HepG2 (cell line): ENCODE results near the gene GRM1. TPM values are rescaled to one million over a fixed set of nuclear protein-coding genes. Genes with fewer than 3 reads are reported as not detected.

Source experiments
- ATAC-seq: fragments of 200-7000 bp; cut with Tn5 transposase; 3 replicates; pipeline ENCODE4 v1.9.1; 2020; ENCODE audit warnings: mild to moderate bottlenecking, moderate library complexity
- BruUV-seq: library from RNA; stranded (reverse); fragments of 400-500 nt; replicated peaks from 2 replicates; lab custom pipeline; 2021; lab: Mats Ljungman, UMichigan
- CTCF ChIA-PET: fragments of 300-600 bp; formaldehyde crosslinking; extraction: SDS; loops from one replicate; lab custom pipeline; 2021; ENCODE audit warnings: low total read pairs, inconsistent platforms, low intra/inter-chr PET ratio; lab: Yijun Ruan, JAX
- POLR2A ChIA-PET: fragments of 350-600 bp; sonication (Branson Sonifier 250); formaldehyde crosslinking; loops from one replicate; lab custom pipeline; 2020; ENCODE audit warnings: antibody characterized with exemption, inconsistent platforms; lab: Yijun Ruan, JAX
- DNase-seq: peaks from one replicate; pipeline ENCODE4 v3.0.0-alpha.2; 2015; ENCODE audit warnings: low spot score
- FAIRE-seq: peaks from 3 replicates; lab custom pipeline; 2011; peaks lifted over from hg19 to GRCh38; lab: Jason Lieb, UNC
- H2AFZ ChIP-seq: one replicate; pipeline ENCODE4 v1.6.1; 2011; ENCODE audit warnings: low read length, inconsistent platforms
- H3K27ac ChIP-seq: fragments of 300-600 bp; 3 replicates; pipeline ENCODE4 v1.8.0; 2011; ENCODE audit warnings: mixed run types, mild to moderate bottlenecking, mixed read lengths, low read length, inconsistent platforms; ENCODE audit not compliant: insufficient read depth; ENCODE audit errors: extremely low read length
- H3K27me3 ChIP-seq, 2 experiments: fragments of 200-600 bp in 1 of 2; 2 replicates in 1 of 2; 3 replicates in 1 of 2; pipeline versions ENCODE4 v1.6.0 to v1.8.0; 2011; ENCODE audit warnings: low read length in 2 of 2, mild to moderate bottlenecking in 2 of 2, moderate library complexity in 2 of 2, inconsistent platforms in 1 of 2; ENCODE audit not compliant: insufficient read depth in 2 of 2, control insufficient read depth in 1 of 2
- H3K36me3 ChIP-seq, 2 experiments: fragments of 200-600 bp in 1 of 2; replicated peaks in 1 of 2; 2 replicates in 1 of 2; 3 replicates in 1 of 2; pipeline versions ENCODE4 v1.5.1 to v1.8.0; 2011; ENCODE audit warnings: low read length in 2 of 2, inconsistent platforms in 1 of 2; ENCODE audit not compliant: insufficient read depth in 2 of 2, control insufficient read depth in 1 of 2
- H3K4me1 ChIP-seq: 2 replicates; pipeline ENCODE4 v1.5.1; 2012; ENCODE audit warnings: low read length, inconsistent platforms; ENCODE audit not compliant: insufficient read depth
- H3K4me2 ChIP-seq: 2 replicates; pipeline ENCODE4 v1.6.0; 2011; ENCODE audit warnings: low read depth, low read length, inconsistent platforms
- H3K4me3 ChIP-seq, 3 experiments: fragments of 200-600 bp in 1 of 3; sonication (generic), shearing (Covaris generic) in 1 of 3; replicated peaks in 1 of 3; 2 replicates each; pipeline ENCODE4 v1.5.1; 2011 to 2016; ENCODE audit warnings: low read length in 3 of 3, inconsistent platforms in 2 of 3, low read depth in 2 of 3, mild to moderate bottlenecking in 2 of 3, control low read depth in 1 of 3, mixed read lengths in 1 of 3; ENCODE audit not compliant: insufficient read depth in 1 of 3
- H3K79me2 ChIP-seq: one replicate; pipeline ENCODE4 v1.6.1; 2011; ENCODE audit warnings: low read length, inconsistent platforms; ENCODE audit not compliant: insufficient read depth
- H3K9ac ChIP-seq: 2 replicates; pipeline ENCODE4 v1.6.0; 2011; ENCODE audit warnings: mild to moderate bottlenecking, low read depth, low read length, inconsistent platforms; ENCODE audit not compliant: insufficient read depth
- H3K9me3 ChIP-seq: 2 replicates; pipeline ENCODE4 v1.5.1; 2012; ENCODE audit warnings: mild to moderate bottlenecking, low read length
- H4K20me1 ChIP-seq: 2 replicates; pipeline ENCODE4 v1.6.0; 2011; ENCODE audit warnings: inconsistent platforms, mild to moderate bottlenecking, low read length, moderate library complexity; ENCODE audit not compliant: insufficient read depth
- ATAD3A ChIP-seq: sonication (generic); formaldehyde crosslinking; IDR thresholded peaks from 2 replicates; pipeline ENCODE4 v1.4.0; 2020; ENCODE audit warnings: missing genetic modification reagents
- BHLHE40 ChIP-seq: IDR thresholded peaks from 2 replicates; pipeline ENCODE4 v1.6.1; 2011; ENCODE audit warnings: low read length, improper control_type of control experiment
- CENPX ChIP-seq: sonication (generic); formaldehyde crosslinking; IDR thresholded peaks from 2 replicates; pipeline ENCODE4 v1.9.0; 2021; ENCODE audit warnings: mild to moderate bottlenecking, missing genetic modification reagents, moderate library complexity
- EHMT2 ChIP-seq: fragments of 200-600 bp; sonication (generic); IDR thresholded peaks from 2 replicates; pipeline ENCODE4 v1.7.0; 2017; ENCODE audit warnings: antibody characterized with exemption, low read depth, low read length, borderline replicate concordance
- KAT8 ChIP-seq: IDR thresholded peaks from 2 replicates; pipeline ENCODE4 v1.6.1; 2016; ENCODE audit warnings: missing genetic modification reagents, missing compliant biosample characterization
- NFIC ChIP-seq: IDR thresholded peaks from 2 replicates; pipeline ENCODE4 v1.6.1; 2012; ENCODE audit warnings: mild to moderate bottlenecking, low read length, inconsistent platforms
- NFYB ChIP-seq: sonication (generic); formaldehyde crosslinking; IDR thresholded peaks from 2 replicates; pipeline ENCODE4 v1.4.0; 2020; ENCODE audit warnings: missing genetic modification reagents
- NFYC ChIP-seq: IDR thresholded peaks from 2 replicates; pipeline ENCODE4 v1.6.1; 2016; ENCODE audit warnings: missing genetic modification reagents, missing compliant biosample characterization
- NR2F2 ChIP-seq: IDR thresholded peaks from 2 replicates; pipeline ENCODE4 v1.6.1; 2012; ENCODE audit warnings: low read depth, inconsistent platforms, borderline replicate concordance
- RAD51 ChIP-seq: fragments of 450-650 bp; IDR thresholded peaks from 2 replicates; pipeline ENCODE4 v1.6.1; 2016; ENCODE audit warnings: borderline replicate concordance
- ZBED4 ChIP-seq: sonication (generic); formaldehyde crosslinking; IDR thresholded peaks from 2 replicates; pipeline ENCODE4 v1.4.0; 2020; ENCODE audit warnings: missing genetic modification reagents, borderline replicate concordance
- ZBTB14 ChIP-seq: sonication (generic); formaldehyde crosslinking; IDR thresholded peaks from 2 replicates; pipeline ENCODE4 v1.4.0; 2020; ENCODE audit warnings: missing genetic modification reagents
- ZFP36L1 ChIP-seq: sonication (generic); formaldehyde crosslinking; IDR thresholded peaks from 2 replicates; pipeline ENCODE4 v1.8.0; 2022; ENCODE audit warnings: mild to moderate bottlenecking, missing genetic modification reagents, moderate library complexity
- ZFX ChIP-seq: sonication (generic); formaldehyde crosslinking; IDR thresholded peaks from 2 replicates; pipeline ENCODE4 v1.4.0; 2020; ENCODE audit warnings: mild to moderate bottlenecking, low read depth, missing genetic modification reagents, moderate library complexity
- ZNF17 ChIP-seq: sonication (generic); formaldehyde crosslinking; IDR thresholded peaks from 2 replicates; pipeline ENCODE4 v1.5.0; 2020; ENCODE audit warnings: mild to moderate bottlenecking, missing genetic modification reagents
- ZNF713 ChIP-seq: sonication (generic); formaldehyde crosslinking; IDR thresholded peaks from 2 replicates; pipeline ENCODE4 v1.4.0; 2020; ENCODE audit warnings: mild to moderate bottlenecking, missing genetic modification reagents
- WGBS: methylation state at CpG from one replicate; pipeline ENCODE4 v1.1.6; 2017; ENCODE audit warnings: low lambda C conversion rate; 5-methylcytosine and 5-hydroxymethylcytosine counted together
- in situ Hi-C: cut with HindIII; loops from 2 replicates; pipeline ENCODE4 v1.10.0; 2017; ENCODE audit warnings: low pct_unique_long_range_greater_than_20kb; ENCODE audit not compliant: extremely low pct_ligation_motif_present
- intact Hi-C: fragments of 100-400 bp; cut with micrococcal nuclease; formaldehyde crosslinking; loops from one replicate; pipeline ENCODE4 v1.10.0; 2022; ENCODE audit not compliant: unreplicated experiment
- polyA plus RNA-seq, 8 experiments: library from polyadenylated mRNA; depleted of rRNA in 3 of 8; stranded (reverse) in 7 of 8; unstranded in 1 of 8; fragments of >200 nt; fragmentation: Illumina TruSeq in 4 of 8; extraction: Trizol in 4 of 8; gene quantifications; 2 replicates each; pipeline versions ENCODE4 v1.2.1 to v1.2.3, GENCODE V29; 2011 to 2016; ENCODE audit warnings: low read depth in 4 of 8, missing spikeins in 1 of 8, mixed read lengths in 1 of 8; ENCODE audit not compliant: insufficient read depth in 1 of 8
- total RNA-seq, 5 experiments: library from RNA; depleted of rRNA; stranded (reverse); fragments of >200 nt; fragmentation: Illumina TruSeq; extraction: Trizol; gene quantifications; 2 replicates each; pipeline ENCODE4 v1.2.3, GENCODE V29; 2016; ENCODE audit warnings: low read depth in 1 of 5
- TF ChIP-seq, protein P1 (sequence below): IDR thresholded peaks from 2 replicates; pipeline ENCODE4 v1.6.1; 2018; ENCODE audit warnings: missing genetic modification reagents

GRM1 gene
- total and polyA plus RNA-seq, 2 of the 13 experiments (the other 11 are each of a cell fraction or from before 2014, with no cell fraction given): 0.09 TPM; not detected in 1

- Histone ChIP-seq H2AFZ (no peak overlapping the region), H4K20me1 (no peaks in the 10 kb centered on the region), H3K79me2 (no peaks in the 10 kb centered on the region), H3K27me3 (no peaks in the 10 kb centered on the region), H3K9ac (no peak overlapping the region), H3K4me1 (no peaks in the 10 kb centered on the region), H3K36me3 (no peaks in the 10 kb centered on the region), H3K27ac (no peak overlapping the region), H3K9me3 (no peaks in the 10 kb centered on the region), H3K4me2 (no peak overlapping the region), H3K4me3 (no peak overlapping the region)
- intact Hi-C loops: no loop called here
- in situ Hi-C loops: no loop called here
- CTCF ChIA-PET: no interaction called here
- POLR2A ChIA-PET: no interaction called here
- WGBS: 3% methylated on average over 2 of the region's 2 CpGs
- BruUV-seq: no TSS peak
- DNase-seq: no peak
- TF ChIP-seq ZNF17 (CRISPR knock-in tag) (no peak), ZFP36L1 (CRISPR knock-in tag) (no peak), EHMT2 (no peak), NR2F2 (no peak), KAT8 (CRISPR knock-in tag) (no peak), ATAD3A (CRISPR knock-in tag) (no peak), NFYC (CRISPR knock-in tag) (no peak), NFYB (CRISPR knock-in tag) (no peak), ZFX (CRISPR knock-in tag) (no peak), ZBED4 (CRISPR knock-in tag) (no peak), BHLHE40 (no peak), ZBTB14 (CRISPR knock-in tag) (no peak), RAD51 (no peak), NFIC (no peak), ZNF713 (CRISPR knock-in tag) (no peak), CENPX (CRISPR knock-in tag) (no peak)
- TF ChIP-seq, protein P1, sequence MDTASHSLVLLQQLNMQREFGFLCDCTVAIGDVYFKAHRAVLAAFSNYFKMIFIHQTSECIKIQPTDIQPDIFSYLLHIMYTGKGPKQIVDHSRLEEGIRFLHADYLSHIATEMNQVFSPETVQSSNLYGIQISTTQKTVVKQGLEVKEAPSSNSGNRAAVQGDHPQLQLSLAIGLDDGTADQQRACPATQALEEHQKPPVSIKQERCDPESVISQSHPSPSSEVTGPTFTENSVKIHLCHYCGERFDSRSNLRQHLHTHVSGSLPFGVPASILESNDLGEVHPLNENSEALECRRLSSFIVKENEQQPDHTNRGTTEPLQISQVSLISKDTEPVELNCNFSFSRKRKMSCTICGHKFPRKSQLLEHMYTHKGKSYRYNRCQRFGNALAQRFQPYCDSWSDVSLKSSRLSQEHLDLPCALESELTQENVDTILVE (CRISPR knock-in tag): no peak
- TF ChIP-seq, all 625 proteins: peak for 0
- FAIRE-seq: no peak
- ATAC-seq: no peak
Observed at GRCh38 chr6:146200176-146200575, 171.3 kb downstream of the GRM1 start.
